ENCODE measurements around the gene ABTB1. TPM values are rescaled to one million over a fixed set of nuclear protein-coding genes. Genes with fewer than 3 reads are reported as not detected.

Gene ABTB1
- total RNA-seq, 3 donors from 2014 or later (not counting 1 experiment from before 2014, with no cell fraction given) = 98.8 to 127 (median 107) TPM

GRCh38 chr3:127646501-127647046 is 26.2 kb upstream of the ABTB1 start:
- no peaks in the 10 kb centered on the region for H3K4me1 ChIP-seq (ENCODE audit: control insufficient read depth, insufficient read depth, low read length)
- no peaks in the 10 kb centered on the region for H3K27me3 ChIP-seq (ENCODE audit: control insufficient read depth, insufficient read depth, low read length)
- H3K36me3 ChIP-seq (ENCODE audit: control insufficient read depth, insufficient read depth, low read length) = no peaks in the 10 kb centered on the region
- TF ChIP-seq, protein P1, sequence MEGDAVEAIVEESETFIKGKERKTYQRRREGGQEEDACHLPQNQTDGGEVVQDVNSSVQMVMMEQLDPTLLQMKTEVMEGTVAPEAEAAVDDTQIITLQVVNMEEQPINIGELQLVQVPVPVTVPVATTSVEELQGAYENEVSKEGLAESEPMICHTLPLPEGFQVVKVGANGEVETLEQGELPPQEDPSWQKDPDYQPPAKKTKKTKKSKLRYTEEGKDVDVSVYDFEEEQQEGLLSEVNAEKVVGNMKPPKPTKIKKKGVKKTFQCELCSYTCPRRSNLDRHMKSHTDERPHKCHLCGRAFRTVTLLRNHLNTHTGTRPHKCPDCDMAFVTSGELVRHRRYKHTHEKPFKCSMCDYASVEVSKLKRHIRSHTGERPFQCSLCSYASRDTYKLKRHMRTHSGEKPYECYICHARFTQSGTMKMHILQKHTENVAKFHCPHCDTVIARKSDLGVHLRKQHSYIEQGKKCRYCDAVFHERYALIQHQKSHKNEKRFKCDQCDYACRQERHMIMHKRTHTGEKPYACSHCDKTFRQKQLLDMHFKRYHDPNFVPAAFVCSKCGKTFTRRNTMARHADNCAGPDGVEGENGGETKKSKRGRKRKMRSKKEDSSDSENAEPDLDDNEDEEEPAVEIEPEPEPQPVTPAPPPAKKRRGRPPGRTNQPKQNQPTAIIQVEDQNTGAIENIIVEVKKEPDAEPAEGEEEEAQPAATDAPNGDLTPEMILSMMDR (IDR thresholded peaks at IDR 0.05) = no peak
- H3K4me3 ChIP-seq (ENCODE audit: low read length) = no peak overlapping the region
- H3K4me3 Mint-ChIP-seq = no peak overlapping the region
- no peak overlapping the region for H3K27ac Mint-ChIP-seq
- no peaks in the 10 kb centered on the region for H3K36me3 Mint-ChIP-seq
- H3K4me1 Mint-ChIP-seq = no peaks in the 10 kb centered on the region
- WGBS (ENCODE audit: insufficient coverage) = 94% methylated on average over 10 of the region's 10 CpGs
- H3K9me3 ChIP-seq (ENCODE audit: control insufficient read depth, insufficient read depth, low read length) = no peaks in the 10 kb centered on the region
- no peaks in the 10 kb centered on the region for H3K9me3 Mint-ChIP-seq
- DNase-seq = no peak
- no peaks in the 10 kb centered on the region for H3K27me3 Mint-ChIP-seq (ENCODE audit: low read depth in 2 of 2)
- intact Hi-C loops (cut with micrococcal nuclease) = no loop called here
- ATAC-seq = no peak
- H3K27ac ChIP-seq (ENCODE audit: low read length) = no peak overlapping the region

GRCh38 chr3:127647166-127647844 is 25.4 kb upstream of the ABTB1 start:
- no peak for ATAC-seq

DNA sequence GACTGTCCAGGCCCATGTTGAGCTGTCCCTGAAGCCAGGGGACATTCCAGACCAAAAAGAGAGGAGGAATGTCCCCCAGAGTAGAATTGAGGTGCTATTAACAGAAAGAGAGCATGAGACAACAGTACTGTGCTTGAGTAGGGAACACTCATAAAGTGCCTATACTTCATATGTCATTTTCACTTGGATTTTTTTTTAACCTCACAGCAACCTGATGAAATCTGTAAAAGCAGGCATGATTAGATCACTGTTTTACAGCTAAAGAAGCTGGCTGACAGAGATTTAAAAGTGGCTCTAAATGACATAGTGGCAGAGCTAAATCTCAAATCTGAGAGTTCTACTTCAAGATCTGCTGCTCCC is 24.9 kb upstream of the ABTB1 start:
- Mint-ChIP-seq H3K4me3 (no peak overlapping the region), H3K9me3 (no peaks in the 10 kb centered on the region), H3K36me3 (no peaks in the 10 kb centered on the region), H3K27me3 (ENCODE audit: low read depth in 2 of 2) (no peaks in the 10 kb centered on the region), H3K4me1 (no peaks in the 10 kb centered on the region), H3K27ac (no peak overlapping the region)
- no peaks in the 10 kb centered on the region for H3K27me3 ChIP-seq (ENCODE audit: control insufficient read depth, insufficient read depth, low read length)
- no peaks in the 10 kb centered on the region for H3K4me1 ChIP-seq (ENCODE audit: control insufficient read depth, insufficient read depth, low read length)
- intact Hi-C loops (cut with micrococcal nuclease) = no loop called here
- no peaks in the 10 kb centered on the region for H3K9me3 ChIP-seq (ENCODE audit: control insufficient read depth, insufficient read depth, low read length)
- DNase-seq (no peak), ATAC-seq (no peak)
- TF ChIP-seq, protein P1 (IDR thresholded peaks at IDR 0.05) = no peak
- no peaks in the 10 kb centered on the region for H3K36me3 ChIP-seq (ENCODE audit: control insufficient read depth, insufficient read depth, low read length)
- no peak overlapping the region for H3K4me3 ChIP-seq (ENCODE audit: low read length)
- H3K27ac ChIP-seq (ENCODE audit: low read length) = no peak overlapping the region

More at GRCh38 chr3:127647166-127647844, 25.4 kb upstream of the ABTB1 start:
- Histone ChIP-seq H3K27me3 (ENCODE audit: control insufficient read depth, insufficient read depth, low read length) (no peaks in the 10 kb centered on the region), H3K9me3 (ENCODE audit: control insufficient read depth, insufficient read depth, low read length) (no peaks in the 10 kb centered on the region), H3K36me3 (ENCODE audit: control insufficient read depth, insufficient read depth, low read length) (no peaks in the 10 kb centered on the region), H3K4me1 (ENCODE audit: control insufficient read depth, insufficient read depth, low read length) (no peaks in the 10 kb centered on the region), H3K4me3 (ENCODE audit: low read length) (no peak overlapping the region), H3K27ac (ENCODE audit: low read length) (no peak overlapping the region)
- no peaks in the 10 kb centered on the region for H3K9me3 Mint-ChIP-seq
- no peak overlapping the region for H3K27ac Mint-ChIP-seq
- no peaks in the 10 kb centered on the region for H3K4me1 Mint-ChIP-seq
- TF ChIP-seq, protein P1 (IDR thresholded peaks at IDR 0.05) = no peak
- no peak for DNase-seq
- no peaks in the 10 kb centered on the region for H3K36me3 Mint-ChIP-seq
- intact Hi-C loops (cut with micrococcal nuclease) = no loop called here
- 91% methylated on average over 12 of the region's 13 CpGs for WGBS (ENCODE audit: insufficient coverage)
- no peak overlapping the region for H3K4me3 Mint-ChIP-seq
- no peaks in the 10 kb centered on the region for H3K27me3 Mint-ChIP-seq (ENCODE audit: low read depth in 2 of 2)

DNA sequence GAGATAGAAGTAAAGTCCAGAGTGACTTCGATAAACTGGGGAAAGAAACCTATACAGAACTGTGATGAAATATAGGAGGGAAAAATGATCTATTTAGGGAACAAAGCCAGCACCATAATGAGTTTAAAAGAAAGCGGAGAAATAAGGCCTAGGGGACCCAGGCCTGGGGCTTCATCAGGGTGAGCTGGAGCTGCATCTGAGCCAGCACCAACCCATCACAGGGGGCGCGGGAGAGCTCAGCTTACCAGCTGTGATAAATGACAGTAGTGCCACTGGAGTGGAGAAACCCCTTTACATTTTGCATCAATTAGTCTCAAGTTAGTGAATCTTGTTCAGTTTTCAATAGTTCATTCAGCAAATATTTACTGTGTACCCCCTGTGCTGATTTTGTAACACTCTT is 22.5 kb upstream of the ABTB1 start:
- ATAC-seq (no peak), DNase-seq (no peak)
- intact Hi-C loops (cut with micrococcal nuclease) = loop anchor here (5.0 kb wide), 1 partner anchor 182 kb away; no protein-coding TSS in a partner anchor
- H3K27ac ChIP-seq (ENCODE audit: low read length) = no peak overlapping the region
- H3K27ac Mint-ChIP-seq = no peak overlapping the region
- H3K36me3 Mint-ChIP-seq = no peaks in the 10 kb centered on the region
- no peaks in the 10 kb centered on the region for H3K27me3 Mint-ChIP-seq (ENCODE audit: low read depth in 2 of 2)
- H3K4me1 ChIP-seq (ENCODE audit: control insufficient read depth, insufficient read depth, low read length) = no peaks in the 10 kb centered on the region
- H3K27me3 ChIP-seq (ENCODE audit: control insufficient read depth, insufficient read depth, low read length) = no peaks in the 10 kb centered on the region
- no peak overlapping the region for H3K4me3 Mint-ChIP-seq
- TF ChIP-seq, protein P1 (IDR thresholded peaks at IDR 0.05) = no peak
- H3K4me3 ChIP-seq (ENCODE audit: low read length) = no peak overlapping the region
- H3K4me1 Mint-ChIP-seq = no peaks in the 10 kb centered on the region
- 95% methylated on average over 4 of the region's 4 CpGs for WGBS (ENCODE audit: insufficient coverage)
- no peaks in the 10 kb centered on the region for H3K9me3 Mint-ChIP-seq
- no peaks in the 10 kb centered on the region for H3K9me3 ChIP-seq (ENCODE audit: control insufficient read depth, insufficient read depth, low read length)
- no peaks in the 10 kb centered on the region for H3K36me3 ChIP-seq (ENCODE audit: control insufficient read depth, insufficient read depth, low read length)
